Memory B cell (primary cell): Measurements from ENCODE around the gene ARPC1B.
A peak's percentile ranks its signal among the peaks of the same experiment; 100 is the strongest.

Source experiments
- ATAC-seq: fragments of 150-1000 bp; cut with Tn5 transposase; 2 replicates; pipeline ENCODE4 v1.10.0; 2021; ENCODE audit warnings: low read depth, mild to moderate bottlenecking, moderate library complexity
- DNase-seq, 2 donors: peaks; one replicate each; pipeline ENCODE4 v3.0.0; 2022; ENCODE audit warnings: low spot score in 2 of 2
- H3K27ac Mint-ChIP-seq: one replicate; pipeline ENCODE4 v1.8.0; 2022; ENCODE audit warnings: mild to moderate bottlenecking, moderate library complexity, mixed read lengths
- H3K27me3 Mint-ChIP-seq: one replicate; pipeline ENCODE4 v1.8.0; 2022; ENCODE audit warnings: mixed read lengths
- H3K36me3 Mint-ChIP-seq: one replicate; pipeline ENCODE4 v1.8.0; 2022; ENCODE audit warnings: mild to moderate bottlenecking, mixed read lengths
- H3K4me1 Mint-ChIP-seq: one replicate; pipeline ENCODE4 v1.8.0; 2022; ENCODE audit warnings: mixed read lengths
- H3K4me3 Mint-ChIP-seq: one replicate; pipeline ENCODE4 v1.8.0; 2022; ENCODE audit warnings: mild to moderate bottlenecking, moderate library complexity, mixed read lengths
- H3K9me3 Mint-ChIP-seq: one replicate; pipeline ENCODE4 v1.8.0; 2022; ENCODE audit warnings: mixed read lengths

The ARPC1B gene

DNA sequence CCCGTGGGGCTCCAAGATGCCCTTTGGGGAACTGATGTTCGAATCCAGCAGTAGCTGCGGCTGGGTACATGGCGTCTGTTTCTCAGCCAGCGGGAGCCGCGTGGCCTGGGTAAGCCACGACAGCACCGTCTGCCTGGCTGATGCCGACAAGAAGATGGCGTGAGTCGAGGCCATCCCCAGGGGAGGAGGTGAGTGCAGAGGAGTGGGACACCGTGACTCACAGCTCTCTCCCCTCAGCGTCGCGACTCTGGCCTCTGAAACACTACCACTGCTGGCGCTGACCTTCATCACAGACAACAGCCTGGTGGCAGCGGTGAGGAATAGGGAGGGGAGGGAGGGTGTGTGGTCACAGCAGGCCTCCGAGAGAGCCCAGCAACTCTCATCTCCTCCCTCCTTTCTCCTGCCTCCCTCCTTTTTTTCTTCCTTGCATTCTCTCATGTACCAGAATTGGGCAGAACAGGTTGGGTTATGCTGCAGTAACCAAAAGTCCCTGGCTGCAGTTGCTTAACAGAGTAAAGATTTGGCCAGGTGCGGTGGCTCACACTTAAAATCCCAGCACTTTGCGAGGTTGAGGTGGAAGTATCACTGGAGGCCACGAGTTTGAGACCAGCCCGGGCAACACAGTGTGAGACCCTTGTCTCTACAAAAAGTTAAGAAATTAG, 16.5 kb downstream of the ARPC1B start:
- H3K36me3 Mint-ChIP-seq, result peaks cover 9% of the 10 kb centered on the region
- H3K4me1 Mint-ChIP-seq, result peaks cover 12% of the 10 kb centered on the region
- no peak overlapping the region for H3K4me3 Mint-ChIP-seq
- H3K27me3 Mint-ChIP-seq, result no peaks in the 10 kb centered on the region
- H3K27ac Mint-ChIP-seq, result no peak overlapping the region
- ATAC-seq, result no peak
- H3K9me3 Mint-ChIP-seq, result no peaks in the 10 kb centered on the region
- DNase-seq, result no peak

DNA sequence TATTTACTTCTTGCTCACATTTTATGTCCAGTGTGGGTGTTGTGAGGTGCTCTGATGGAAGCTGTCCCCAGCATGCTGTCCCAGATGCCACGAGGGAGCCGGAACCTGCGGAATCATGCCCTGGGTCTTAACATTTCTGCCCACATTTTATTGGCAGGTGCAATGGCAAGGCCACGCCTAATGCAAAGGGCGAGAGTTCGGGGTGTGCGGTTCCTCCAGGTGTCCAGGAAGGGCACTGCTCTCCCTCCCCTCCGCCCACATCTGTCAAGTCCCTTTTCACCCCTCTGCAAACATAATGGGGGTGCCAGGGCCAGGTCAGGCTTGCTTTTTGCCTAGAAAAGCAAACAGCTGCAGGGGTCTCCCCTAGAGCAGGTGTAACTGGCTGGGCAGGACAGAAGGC, 17.5 kb downstream of the ARPC1B start:
- no peak overlapping the region for H3K27ac Mint-ChIP-seq

DNA sequence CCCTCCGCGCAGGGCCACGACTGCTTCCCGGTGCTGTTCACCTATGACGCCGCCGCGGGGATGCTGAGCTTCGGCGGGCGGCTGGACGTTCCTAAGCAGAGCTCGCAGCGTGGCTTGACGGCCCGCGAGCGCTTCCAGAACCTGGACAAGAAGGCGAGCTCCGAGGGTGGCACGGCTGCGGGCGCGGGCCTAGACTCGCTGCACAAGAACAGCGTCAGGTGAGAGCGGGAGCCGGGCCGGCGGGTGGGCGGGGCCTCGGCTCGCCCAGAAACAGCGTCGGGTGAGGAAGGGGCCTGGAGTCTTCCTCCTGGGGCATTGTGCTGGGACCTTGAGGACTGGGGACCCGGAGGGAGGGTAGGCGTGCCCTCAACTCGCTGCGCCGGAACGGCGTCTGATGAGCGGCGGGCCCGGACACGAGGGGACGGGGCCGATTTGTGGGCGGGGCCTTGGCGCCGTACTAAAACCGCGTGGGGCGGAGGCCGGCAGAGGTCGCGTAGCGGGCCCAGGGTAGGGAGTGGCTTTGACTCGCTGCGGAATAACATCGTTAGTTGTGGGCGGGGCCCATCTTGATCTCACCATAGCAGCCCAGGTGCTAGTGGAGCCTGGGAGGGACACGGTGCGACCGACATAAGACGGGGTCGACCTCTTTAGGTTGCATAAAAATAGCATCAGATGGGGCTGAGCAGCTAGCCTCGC, 18.3 kb downstream of the ARPC1B start:
- ATAC-seq, result peak; percentile 94
- Mint-ChIP-seq H3K27ac (peak overlapping the region; percentile 88), H3K9me3 (no peaks in the 10 kb centered on the region), H3K4me1 (peaks cover 14% of the 10 kb centered on the region), H3K27me3 (no peaks in the 10 kb centered on the region), H3K4me3 (peak overlapping the region; percentile 84), H3K36me3 (peaks cover 9% of the 10 kb centered on the region)
- peak; percentile 79 to 80 for DNase-seq

More for the DNA sequence above, 17.5 kb downstream of the ARPC1B start:
- ATAC-seq, result no peak
- H3K27me3 Mint-ChIP-seq, result no peaks in the 10 kb centered on the region
- H3K4me3 Mint-ChIP-seq, result peak overlapping the region; percentile 37
- peaks cover 12% of the 10 kb centered on the region for H3K4me1 Mint-ChIP-seq
- peaks cover 9% of the 10 kb centered on the region for H3K36me3 Mint-ChIP-seq
- no peaks in the 10 kb centered on the region for H3K9me3 Mint-ChIP-seq
- DNase-seq, result no peak

GRCh38 chr7:99393355-99394187, 19.0 kb downstream of the ARPC1B start:
- no peaks in the 10 kb centered on the region for H3K27me3 Mint-ChIP-seq
- H3K4me1 Mint-ChIP-seq, result peaks cover 19% of the 10 kb centered on the region
- ATAC-seq, result no peak
- H3K9me3 Mint-ChIP-seq, result no peaks in the 10 kb centered on the region
- peak overlapping the region; percentile 88 for H3K27ac Mint-ChIP-seq
- no peak for DNase-seq
- peaks cover 5% of the 10 kb centered on the region for H3K36me3 Mint-ChIP-seq
- H3K4me3 Mint-ChIP-seq, result peak overlapping the region; percentile 84

GRCh38 chr7:99394188-99394502, 19.6 kb downstream of the ARPC1B start:
- H3K36me3 Mint-ChIP-seq, result peaks cover 5% of the 10 kb centered on the region
- peak overlapping the region; percentile 84 for H3K4me3 Mint-ChIP-seq
- H3K9me3 Mint-ChIP-seq, result no peaks in the 10 kb centered on the region

DNA sequence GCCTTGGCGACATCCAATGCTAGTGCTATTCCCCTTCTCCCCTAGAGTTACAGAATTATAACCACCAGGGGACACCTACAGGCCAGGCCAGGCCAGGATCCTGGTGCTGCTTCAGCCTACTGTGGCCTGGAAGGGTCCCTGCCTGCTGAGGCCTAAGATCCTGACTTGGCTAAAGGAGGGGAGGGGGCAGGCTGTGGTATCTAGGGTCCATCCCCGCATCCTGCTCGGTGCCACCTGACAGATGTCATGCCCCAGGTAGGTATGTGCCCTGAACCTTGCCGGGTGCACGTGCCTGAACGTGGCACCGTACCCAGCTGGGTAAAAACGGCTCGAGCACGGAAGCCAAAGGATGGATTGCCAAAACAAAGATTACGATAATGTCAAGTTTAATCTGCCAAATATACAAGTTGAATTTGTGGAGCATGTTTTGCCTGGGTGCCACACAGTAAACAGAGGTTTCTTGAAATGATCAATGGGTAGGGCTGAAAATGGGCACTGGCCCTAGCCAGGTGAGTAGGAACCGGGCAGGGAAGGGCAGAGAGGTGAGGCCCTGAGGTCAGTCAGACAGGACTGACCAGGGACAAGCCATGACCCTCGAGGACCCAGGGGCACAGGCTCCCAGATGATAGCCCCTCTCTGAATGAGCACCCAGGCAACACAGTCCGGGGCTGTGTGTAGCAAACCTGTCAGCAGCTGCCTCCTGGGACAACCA, 21.2 kb downstream of the ARPC1B start:
- no peaks in the 10 kb centered on the region for H3K9me3 Mint-ChIP-seq
- ATAC-seq (no peak), DNase-seq (no peak)
- H3K36me3 Mint-ChIP-seq, result peaks cover 5% of the 10 kb centered on the region
- no peaks in the 10 kb centered on the region for H3K27me3 Mint-ChIP-seq
- H3K27ac Mint-ChIP-seq, result no peak overlapping the region
- peaks cover 21% of the 10 kb centered on the region for H3K4me1 Mint-ChIP-seq
- no peak overlapping the region for H3K4me3 Mint-ChIP-seq

More at GRCh38 chr7:99394188-99394502, 19.6 kb downstream of the ARPC1B start:
- H3K27ac Mint-ChIP-seq, result no peak overlapping the region
- H3K4me1 Mint-ChIP-seq, result peaks cover 19% of the 10 kb centered on the region
- ATAC-seq (no peak), DNase-seq (no peak)
- no peaks in the 10 kb centered on the region for H3K27me3 Mint-ChIP-seq

DNA sequence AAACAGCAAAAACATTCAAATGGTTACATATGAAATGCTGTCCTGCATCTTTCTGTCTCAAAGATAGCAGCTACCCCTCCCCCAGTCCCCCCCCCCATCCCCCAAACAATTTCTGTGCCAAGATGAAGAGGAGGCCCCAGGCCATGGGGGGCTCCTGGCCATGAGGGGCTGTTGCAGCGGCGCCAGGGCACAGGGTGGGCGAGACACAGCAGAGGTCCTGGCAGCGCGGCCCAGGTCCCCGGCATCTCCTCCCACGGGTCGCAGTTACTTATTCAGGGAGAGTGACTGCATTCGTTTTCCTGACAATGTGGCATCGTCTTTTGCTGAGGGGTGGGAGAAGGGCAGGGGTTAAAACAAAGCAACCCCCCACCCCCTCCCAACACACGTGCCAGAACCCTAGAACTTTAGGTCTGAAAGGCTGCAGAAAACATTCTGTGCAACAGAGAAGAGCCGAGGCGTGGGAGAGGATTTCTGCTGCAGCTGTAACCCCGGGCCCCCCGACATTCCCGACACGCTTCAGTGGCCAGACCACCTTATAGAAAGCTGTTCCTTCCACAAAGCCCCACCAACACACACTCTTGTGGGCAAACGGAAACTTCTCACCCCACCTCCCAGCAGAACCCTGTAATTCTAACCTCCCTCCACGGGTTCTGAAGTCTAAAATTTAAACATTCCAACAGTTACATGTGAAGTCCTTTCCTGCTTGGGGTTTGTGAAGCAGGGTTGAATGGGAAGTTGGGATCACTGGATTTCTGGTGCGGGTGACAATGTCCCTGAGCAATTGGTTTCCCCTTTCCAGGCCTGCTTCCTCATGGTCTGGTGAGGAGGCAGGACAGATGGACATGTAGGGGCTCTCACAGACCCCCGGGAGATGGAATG, 22.1 kb downstream of the ARPC1B start:
- DNase-seq (no peak), ATAC-seq (no peak)
- H3K27ac Mint-ChIP-seq, result no peak overlapping the region
- H3K4me3 Mint-ChIP-seq, result no peak overlapping the region
- no peaks in the 10 kb centered on the region for H3K27me3 Mint-ChIP-seq
- no peaks in the 10 kb centered on the region for H3K9me3 Mint-ChIP-seq
- H3K4me1 Mint-ChIP-seq, result peaks cover 25% of the 10 kb centered on the region
- H3K36me3 Mint-ChIP-seq, result peaks cover 9% of the 10 kb centered on the region

DNA sequence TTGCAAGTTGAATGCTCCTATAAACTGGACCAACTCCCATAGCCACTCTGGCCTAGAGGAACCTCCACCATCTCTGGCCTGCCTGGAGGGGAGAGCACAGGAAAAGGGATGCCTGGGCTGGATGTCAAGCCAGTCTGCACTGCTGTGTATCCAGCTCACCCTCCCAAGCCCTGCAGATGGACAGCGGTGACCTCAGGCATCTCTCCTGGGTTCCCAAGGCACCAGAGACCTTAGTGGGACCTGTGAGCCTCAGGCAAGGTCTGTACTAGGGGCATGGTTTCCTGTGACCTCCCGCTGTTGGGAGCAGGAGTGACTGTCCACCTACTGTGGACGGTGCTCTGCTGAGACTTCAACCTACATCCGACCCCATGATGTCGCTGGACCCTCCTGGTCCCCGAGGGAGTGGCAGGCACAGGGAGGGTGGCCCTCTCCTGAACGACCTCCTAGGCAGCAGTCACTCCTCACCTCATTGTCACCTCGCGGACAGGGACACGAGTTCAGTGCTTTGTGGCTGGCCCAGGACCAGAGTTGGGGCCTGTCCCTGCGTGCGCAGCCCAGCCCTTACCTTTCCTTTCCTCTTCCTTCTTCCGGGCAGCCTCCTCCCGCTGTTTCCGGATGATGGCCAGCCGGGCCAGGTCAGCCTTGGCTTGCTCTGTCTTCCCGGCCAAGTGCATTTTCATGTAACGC, 22.9 kb downstream of the ARPC1B start:
- no peak for ATAC-seq
- Mint-ChIP-seq H3K9me3 (no peaks in the 10 kb centered on the region), H3K36me3 (peaks cover 7% of the 10 kb centered on the region), H3K27ac (peak overlapping the region; percentile 58), H3K4me1 (peaks cover 22% of the 10 kb centered on the region), H3K27me3 (no peaks in the 10 kb centered on the region), H3K4me3 (no peak overlapping the region)
- no peak for DNase-seq

DNA sequence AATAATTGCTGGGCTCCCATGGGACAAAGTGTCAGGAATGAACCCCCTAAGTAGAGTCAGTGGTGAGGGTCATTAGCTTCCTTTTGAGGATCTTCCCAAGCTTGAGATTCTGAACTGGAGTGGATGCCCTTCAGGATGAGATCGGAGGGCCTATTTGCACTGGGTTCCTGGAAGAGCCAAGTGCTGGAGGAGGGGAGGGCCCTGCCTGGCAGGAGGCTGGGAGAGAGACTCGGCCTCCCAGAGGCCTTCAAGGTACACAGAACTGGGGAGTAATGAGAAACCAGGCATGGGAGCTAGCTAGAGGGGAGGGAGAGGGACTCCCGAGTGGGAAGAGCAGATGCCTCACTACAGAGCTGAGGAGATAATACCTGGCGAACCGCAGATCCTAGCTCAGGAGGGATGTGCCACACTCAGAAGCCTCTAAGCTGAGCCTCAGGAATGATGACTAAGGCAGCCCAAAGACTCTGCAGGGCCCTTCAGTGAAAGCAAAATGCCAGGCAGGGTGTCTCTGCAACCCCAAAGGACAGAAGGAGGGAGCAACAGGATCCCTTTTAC, 24.4 kb downstream of the ARPC1B start:
- DNase-seq (no peak), ATAC-seq (no peak)
- no peak overlapping the region for H3K4me3 Mint-ChIP-seq
- no peaks in the 10 kb centered on the region for H3K27me3 Mint-ChIP-seq
- H3K9me3 Mint-ChIP-seq, result no peaks in the 10 kb centered on the region
- peaks cover 17% of the 10 kb centered on the region for H3K36me3 Mint-ChIP-seq
- peak overlapping the region; percentile 51 for H3K27ac Mint-ChIP-seq
- H3K4me1 Mint-ChIP-seq, result peaks cover 21% of the 10 kb centered on the region

DNA sequence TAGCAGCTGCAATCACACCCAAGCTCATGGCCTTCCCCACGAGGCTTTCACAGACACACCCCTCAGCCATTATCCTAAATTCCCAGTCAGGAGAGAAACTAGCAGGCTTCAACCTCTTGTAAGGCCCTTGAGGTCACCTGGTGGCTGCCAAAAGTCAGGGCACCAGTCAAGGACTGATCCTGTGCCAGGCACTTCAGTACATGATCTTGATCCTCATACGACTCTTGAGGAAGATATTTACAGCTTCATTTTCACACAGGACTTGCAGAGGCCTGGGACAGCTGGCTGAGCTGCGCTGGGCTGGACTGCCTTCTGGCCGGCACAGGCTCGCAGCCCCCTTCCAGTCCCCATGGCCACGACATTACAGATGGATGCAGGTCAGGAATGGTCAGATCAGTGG, 25.1 kb downstream of the ARPC1B start:
- Mint-ChIP-seq H3K27me3 (no peaks in the 10 kb centered on the region), H3K27ac (peak overlapping the region; percentile 8), H3K9me3 (no peaks in the 10 kb centered on the region), H3K4me1 (peaks cover 21% of the 10 kb centered on the region), H3K36me3 (peaks cover 21% of the 10 kb centered on the region), H3K4me3 (no peak overlapping the region)
- DNase-seq, result no peak
- no peak for ATAC-seq

DNA sequence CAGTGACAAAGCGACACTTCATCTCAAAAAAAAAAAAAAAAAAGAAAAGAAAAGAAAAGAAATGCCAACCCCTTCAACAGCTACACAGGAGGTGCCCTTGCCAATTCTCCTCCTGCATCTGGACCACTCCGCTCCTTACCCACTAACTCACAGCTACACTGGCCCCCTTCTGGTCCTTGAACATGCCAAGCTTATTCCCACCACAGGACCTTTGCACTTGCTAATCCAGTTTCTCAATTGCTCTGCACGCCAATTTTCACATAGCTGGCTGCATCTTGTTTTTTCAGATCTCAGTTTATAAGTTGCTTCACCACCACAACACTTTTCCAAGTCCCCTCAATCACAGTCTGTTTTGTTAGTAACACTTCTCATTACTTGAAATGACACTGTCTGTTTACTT, 28.3 kb downstream of the ARPC1B start:
- Mint-ChIP-seq H3K27ac (no peak overlapping the region), H3K9me3 (no peaks in the 10 kb centered on the region), H3K27me3 (no peaks in the 10 kb centered on the region), H3K36me3 (peaks cover 19% of the 10 kb centered on the region), H3K4me1 (peaks cover 33% of the 10 kb centered on the region), H3K4me3 (no peak overlapping the region)
- DNase-seq (no peak), ATAC-seq (no peak)

- H3K4me1 Mint-ChIP-seq, result peaks cover 29% of the 10 kb centered on the region
- H3K4me3 Mint-ChIP-seq, result no peak overlapping the region
- H3K27me3 Mint-ChIP-seq, result no peaks in the 10 kb centered on the region
- ATAC-seq, result no peak
- DNase-seq, result no peak
- H3K36me3 Mint-ChIP-seq, result peaks cover 18% of the 10 kb centered on the region
- H3K9me3 Mint-ChIP-seq, result no peaks in the 10 kb centered on the region
- peak overlapping the region; percentile 45 for H3K27ac Mint-ChIP-seq
Observed at GRCh38 chr7:99403764-99404163, 29.2 kb downstream of the ARPC1B start.
